CD14-positive monocyte (primary cell): ENCODE data around the gene C1orf50. TPM values are rescaled to one million over a fixed set of nuclear protein-coding genes. Genes with fewer than 3 reads are reported as not detected.

Source experiments
- DNase-seq, 3 donors: peaks; one replicate each; pipeline ENCODE4 v3.0.0-alpha.2; 2011 to 2022
- H2AFZ ChIP-seq: 2 replicates; pipeline ENCODE4 v1.6.0; 2012; ENCODE audit warnings: mild to moderate bottlenecking, low read depth, low read length, inconsistent platforms; ENCODE audit not compliant: insufficient read depth, poor library complexity, severe bottlenecking
- H3K27ac ChIP-seq, 2 donors: 1 replicate in 1 of 2; 2 replicates in 1 of 2; pipeline ENCODE4 v1.5.1; 2012 to 2013; ENCODE audit warnings: low read length in 2 of 2, control low read depth in 1 of 2, inconsistent platforms in 1 of 2, low read depth in 1 of 2, mild to moderate bottlenecking in 1 of 2
- H3K27me3 ChIP-seq, 2 donors: one replicate each; pipeline versions ENCODE4 v1.6.0 to v1.6.1; 2011 to 2013; ENCODE audit warnings: low read length in 2 of 2; ENCODE audit not compliant: control insufficient read depth in 2 of 2, insufficient read depth in 2 of 2
- H3K36me3 ChIP-seq, 2 donors: replicated peaks in 1 of 2; 1 replicate in 1 of 2; 2 replicates in 1 of 2; pipeline versions ENCODE4 v1.5.1 to v1.6.1; 2012 to 2013; ENCODE audit warnings: low read length in 2 of 2, control low read depth in 1 of 2, inconsistent platforms in 1 of 2, mild to moderate bottlenecking in 1 of 2; ENCODE audit not compliant: insufficient read depth in 2 of 2, control insufficient read depth in 1 of 2
- H3K4me1 ChIP-seq, 2 donors: 1 replicate in 1 of 2; 2 replicates in 1 of 2; pipeline versions ENCODE4 v1.5.1 to v1.6.1; 2012 to 2013; ENCODE audit warnings: low read length in 2 of 2, control low read depth in 1 of 2, inconsistent platforms in 1 of 2, mild to moderate bottlenecking in 1 of 2, moderate library complexity in 1 of 2; ENCODE audit not compliant: insufficient read depth in 2 of 2, control insufficient read depth in 1 of 2
- H3K4me2 ChIP-seq: replicated peaks from 2 replicates; pipeline ENCODE3; 2012; ENCODE audit warnings: low read length, moderate library complexity, mild to moderate bottlenecking; ENCODE audit not compliant: poor library complexity, severe bottlenecking; ENCODE audit errors: extremely low read depth
- H3K4me3 ChIP-seq, 3 experiments: fragments of 200-600 bp in 1 of 3; sonication (generic) in 1 of 3; replicated peaks in 1 of 3; 1 replicate in 2 of 3; 2 replicates in 1 of 3; pipeline ENCODE4 v1.5.1; 2011 to 2013; ENCODE audit warnings: low read length in 3 of 3, mild to moderate bottlenecking in 3 of 3, control low read depth in 2 of 3, low read depth in 2 of 3, inconsistent platforms in 1 of 3, moderate library complexity in 1 of 3
- H3K79me2 ChIP-seq: 2 replicates; pipeline ENCODE4 v1.6.0; 2012; ENCODE audit warnings: mild to moderate bottlenecking, control low read depth, inconsistent platforms, low read length, moderate library complexity; ENCODE audit not compliant: insufficient read depth
- H3K9ac ChIP-seq: 2 replicates; pipeline ENCODE4 v1.6.0; 2017; ENCODE audit warnings: low read length, mild to moderate bottlenecking; ENCODE audit not compliant: insufficient read depth, poor library complexity, severe bottlenecking
- H3K9me3 ChIP-seq, 2 donors: replicated peaks in 1 of 2; 1 replicate in 1 of 2; 2 replicates in 1 of 2; pipeline versions ENCODE4 v1.5.1 to v1.6.1; 2012 to 2013; ENCODE audit warnings: low read length in 2 of 2, control low read depth in 1 of 2; ENCODE audit not compliant: control insufficient read depth in 1 of 2, insufficient read depth in 1 of 2
- H4K20me1 ChIP-seq: 2 replicates; pipeline ENCODE4 v1.6.0; 2012; ENCODE audit warnings: mild to moderate bottlenecking, low read length, control low read depth, moderate library complexity; ENCODE audit not compliant: insufficient read depth
- H3K27ac Mint-ChIP-seq, 7 donors: one replicate each; pipeline ENCODE4 v1.8.0; 2020; ENCODE audit warnings: mild to moderate bottlenecking in 7 of 7, mixed read lengths in 7 of 7, moderate library complexity in 6 of 7, inconsistent platforms in 2 of 7
- H3K27me3 Mint-ChIP-seq, 3 donors: one replicate each; pipeline ENCODE4 v1.8.0; 2021 to 2022; ENCODE audit warnings: low read depth in 3 of 3, mild to moderate bottlenecking in 3 of 3, mixed read lengths in 3 of 3, moderate library complexity in 3 of 3, inconsistent platforms in 1 of 3
- H3K36me3 Mint-ChIP-seq, 2 donors: one replicate each; pipeline ENCODE4 v1.8.0; 2020; ENCODE audit warnings: mixed read lengths in 2 of 2, inconsistent platforms in 1 of 2, mild to moderate bottlenecking in 1 of 2
- H3K4me1 Mint-ChIP-seq: one replicate; pipeline ENCODE4 v1.8.0; 2020; ENCODE audit warnings: mild to moderate bottlenecking, mixed read lengths
- H3K4me3 Mint-ChIP-seq, 2 donors: one replicate each; pipeline ENCODE4 v1.8.0; 2020; ENCODE audit warnings: mild to moderate bottlenecking in 2 of 2, mixed read lengths in 2 of 2, moderate library complexity in 1 of 2
- H3K9me3 Mint-ChIP-seq, 7 donors: one replicate each; pipeline ENCODE4 v1.8.0; 2020 to 2022; ENCODE audit warnings: mixed read lengths in 7 of 7, mild to moderate bottlenecking in 6 of 7, moderate library complexity in 6 of 7, inconsistent platforms in 2 of 7
- WGBS: methylation state at CpG from one replicate; pipeline ENCODE4 v1.1.5; 2013; ENCODE audit warnings: missing lambda C conversion rate; ENCODE audit not compliant: insufficient coverage; 5-methylcytosine and 5-hydroxymethylcytosine counted together
- intact Hi-C, 2 donors: fragments of 100-400 bp; cut with micrococcal nuclease; formaldehyde crosslinking; loops; one replicate each; pipeline versions ENCODE4 v1.15.0 to v1.15.1; 2023
- polyA plus RNA-seq, 3 donors: library from polyadenylated mRNA; depleted of rRNA in 1 of 3; unstranded in 2 of 3; stranded (reverse) in 1 of 3; fragments of 300-500 nt in 2 of 3; fragments of >200 nt in 1 of 3; fragmentation: Illumina TruSeq in 2 of 3; gene quantifications; 1 replicate in 2 of 3; 2 replicates in 1 of 3; pipeline ENCODE4 v1.2.3, GENCODE V29; 2012 to 2021
- TF ChIP-seq, protein P1 (sequence below): fragments of 200-600 bp; IDR thresholded peaks from one replicate; pipeline ENCODE4 v1.8.0; 2022; ENCODE audit warnings: antibody characterized with exemption, mild to moderate bottlenecking

C1orf50 gene
- polyA plus RNA-seq, 3 donors = 3.7 to 9.2 (median 4.3) TPM

- Mint-ChIP-seq H3K4me1 (peaks cover 23% of the 10 kb centered on the region), H3K9me3 (no peaks in the 10 kb centered on the region), H3K36me3 (peaks cover 22 to 35% of the 10 kb centered on the region in 2 donors), H3K27ac (no peak overlapping the region), H3K4me3 (no peak overlapping the region), H3K27me3 (no peaks in the 10 kb centered on the region)
- H2AFZ ChIP-seq = no peak overlapping the region
- no peak overlapping the region for H3K9ac ChIP-seq
- H3K4me3 ChIP-seq = no peak overlapping the region
- 100% methylated on average over 1 of the region's 3 CpGs for WGBS
- TF ChIP-seq, protein P1, sequence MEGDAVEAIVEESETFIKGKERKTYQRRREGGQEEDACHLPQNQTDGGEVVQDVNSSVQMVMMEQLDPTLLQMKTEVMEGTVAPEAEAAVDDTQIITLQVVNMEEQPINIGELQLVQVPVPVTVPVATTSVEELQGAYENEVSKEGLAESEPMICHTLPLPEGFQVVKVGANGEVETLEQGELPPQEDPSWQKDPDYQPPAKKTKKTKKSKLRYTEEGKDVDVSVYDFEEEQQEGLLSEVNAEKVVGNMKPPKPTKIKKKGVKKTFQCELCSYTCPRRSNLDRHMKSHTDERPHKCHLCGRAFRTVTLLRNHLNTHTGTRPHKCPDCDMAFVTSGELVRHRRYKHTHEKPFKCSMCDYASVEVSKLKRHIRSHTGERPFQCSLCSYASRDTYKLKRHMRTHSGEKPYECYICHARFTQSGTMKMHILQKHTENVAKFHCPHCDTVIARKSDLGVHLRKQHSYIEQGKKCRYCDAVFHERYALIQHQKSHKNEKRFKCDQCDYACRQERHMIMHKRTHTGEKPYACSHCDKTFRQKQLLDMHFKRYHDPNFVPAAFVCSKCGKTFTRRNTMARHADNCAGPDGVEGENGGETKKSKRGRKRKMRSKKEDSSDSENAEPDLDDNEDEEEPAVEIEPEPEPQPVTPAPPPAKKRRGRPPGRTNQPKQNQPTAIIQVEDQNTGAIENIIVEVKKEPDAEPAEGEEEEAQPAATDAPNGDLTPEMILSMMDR = no peak
- intact Hi-C loops = loop anchor here (5.0 to 10.0 kb wide), 8 partner anchors 47 to 435 kb away; partner anchors contain the start of genes FOXJ3 (in 2 of the 2), ZNF691 (in 2 of the 2), CCDC30 (in 1 of the 2) and CFAP57 (in 1 of the 2)
- no peak overlapping the region for H3K27ac ChIP-seq
- H3K4me2 ChIP-seq = no peak overlapping the region
- peaks cover 10 to 26% of the 10 kb centered on the region in 2 donors for H3K36me3 ChIP-seq
- DNase-seq = no peak
- H3K4me1 ChIP-seq = peaks cover 22 to 34% of the 10 kb centered on the region in 2 donors
- peaks cover 5% of the 10 kb centered on the region for H4K20me1 ChIP-seq
- peaks cover 69% of the 10 kb centered on the region for H3K79me2 ChIP-seq
- H3K27me3 ChIP-seq = no peaks in the 10 kb centered on the region
- no peaks in the 10 kb centered on the region for H3K9me3 ChIP-seq
Observed at GRCh38 chr1:42769811-42770210, 2.8 kb downstream of the C1orf50 start.

DNA sequence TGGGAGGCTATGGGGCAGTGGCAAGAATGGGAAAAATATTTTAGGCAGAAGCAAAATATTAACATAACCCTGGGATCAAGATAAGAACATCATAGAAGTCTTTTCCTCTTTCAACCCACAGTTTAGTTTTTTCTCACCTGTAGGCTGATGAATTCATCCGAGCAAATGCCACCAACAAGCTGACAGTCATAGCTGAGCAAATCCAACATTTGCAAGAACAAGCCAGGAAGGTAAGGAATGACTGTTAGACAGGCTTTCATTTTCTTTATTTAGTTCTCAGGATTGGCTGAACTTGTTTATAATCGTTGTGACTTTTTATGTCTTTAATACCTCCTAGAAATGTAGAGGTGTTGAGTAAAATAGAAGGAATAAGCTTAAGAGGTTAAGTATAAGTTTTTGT is 6.4 kb downstream of the C1orf50 start:
- peaks cover 39 to 62% of the 10 kb centered on the region in 2 donors for H3K36me3 ChIP-seq
- no peak overlapping the region for H3K27ac ChIP-seq
- TF ChIP-seq, protein P1 = no peak
- intact Hi-C loops = no loop called here
- Mint-ChIP-seq H3K4me3 (no peak overlapping the region), H3K9me3 (no peaks in the 10 kb centered on the region), H3K36me3 (peaks cover 55 to 71% of the 10 kb centered on the region in 2 donors), H3K4me1 (peaks cover 15% of the 10 kb centered on the region), H3K27me3 (no peaks in the 10 kb centered on the region), H3K27ac (no peak overlapping the region)
- H3K4me1 ChIP-seq = peaks cover 0 to 9% of the 10 kb centered on the region in 2 donors
- H3K9me3 ChIP-seq = no peaks in the 10 kb centered on the region
- H3K4me3 ChIP-seq = no peak overlapping the region
- no CpG with 5 or more reads among the region's 2 CpGs for WGBS
- no peak for DNase-seq
- no peak overlapping the region for H3K4me2 ChIP-seq
- no peak overlapping the region for H3K9ac ChIP-seq
- peaks cover 37% of the 10 kb centered on the region for H3K79me2 ChIP-seq
- no peaks in the 10 kb centered on the region for H4K20me1 ChIP-seq
- no peaks in the 10 kb centered on the region for H3K27me3 ChIP-seq
- no peak overlapping the region for H2AFZ ChIP-seq
